ENCODE measurements around the gene NHEJ1.

Gene NHEJ1

DNA sequence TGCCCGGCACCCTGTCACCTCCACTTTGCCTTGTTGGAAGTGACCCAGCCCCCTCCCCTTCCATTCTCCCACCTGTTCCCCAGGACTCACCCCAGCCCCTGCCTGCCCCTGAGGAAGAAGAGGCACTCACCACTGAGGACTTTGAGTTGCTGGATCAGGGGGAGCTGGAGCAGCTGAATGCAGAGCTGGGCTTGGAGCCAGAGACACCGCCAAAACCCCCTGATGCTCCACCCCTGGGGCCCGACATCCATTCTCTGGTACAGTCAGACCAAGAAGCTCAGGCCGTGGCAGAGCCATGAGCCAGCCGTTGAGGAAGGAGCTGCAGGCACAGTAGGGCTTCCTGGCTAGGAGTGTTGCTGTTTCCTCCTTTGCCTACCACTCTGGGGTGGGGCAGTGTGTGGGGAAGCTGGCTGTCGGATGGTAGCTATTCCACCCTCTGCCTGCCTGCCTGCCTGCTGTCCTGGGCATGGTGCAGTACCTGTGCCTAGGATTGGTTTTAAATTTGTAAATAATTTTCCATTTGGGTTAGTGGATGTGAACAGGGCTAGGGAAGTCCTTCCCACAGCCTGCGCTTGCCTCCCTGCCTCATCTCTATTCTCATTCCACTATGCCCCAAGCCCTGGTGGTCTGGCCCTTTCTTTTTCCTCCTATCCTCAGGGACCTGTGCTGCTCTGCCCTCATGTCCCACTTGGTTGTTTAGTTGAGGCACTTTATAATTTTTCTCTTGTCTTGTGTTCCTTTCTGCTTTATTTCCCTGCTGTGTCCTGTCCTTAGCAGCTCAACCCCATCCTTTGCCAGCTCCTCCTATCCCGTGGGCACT is 21.9 kb upstream of the NHEJ1 start:
- peak; percentile 38 for DNase-seq

DNA sequence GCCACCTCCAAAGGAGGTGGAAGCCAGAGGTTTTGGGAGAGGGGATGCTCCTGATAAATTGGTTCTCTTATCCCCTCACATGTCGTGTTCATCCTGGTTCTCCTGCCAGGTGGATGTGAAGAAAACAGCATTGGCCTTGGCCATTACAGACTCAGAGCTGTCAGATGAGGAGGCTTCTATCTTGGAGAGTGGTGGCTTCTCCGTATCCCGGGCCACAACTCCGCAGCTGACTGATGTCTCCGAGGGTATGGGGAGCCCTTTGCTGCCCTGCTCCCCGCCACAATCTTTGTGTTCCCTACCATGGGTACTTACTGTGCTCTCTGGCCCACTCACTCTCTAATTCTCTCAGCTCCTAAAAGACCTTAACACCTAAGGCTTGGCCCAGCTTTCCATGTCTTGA is 20.9 kb upstream of the NHEJ1 start:
- DNase-seq, result no peak

DNA sequence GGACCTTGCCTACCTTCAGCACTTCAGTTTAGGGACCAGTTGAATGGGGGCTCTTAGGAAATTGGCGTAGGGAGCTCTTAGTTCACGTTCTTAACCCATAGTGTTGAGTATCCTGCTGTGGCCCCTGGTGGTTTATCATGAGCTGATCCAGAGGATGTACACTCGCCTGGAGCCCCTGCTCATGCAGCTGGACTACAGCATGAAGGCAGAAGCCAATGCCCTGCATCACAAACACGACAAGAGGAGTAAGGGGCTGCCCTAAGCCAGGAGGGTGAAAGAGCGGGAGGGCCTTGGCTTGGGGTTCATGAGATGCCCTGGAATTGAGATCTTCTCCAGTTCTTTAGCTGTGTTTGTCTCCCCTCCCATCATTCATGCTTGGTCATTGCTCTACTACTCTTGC is 20.3 kb upstream of the NHEJ1 start:
- no peak for DNase-seq

DNA sequence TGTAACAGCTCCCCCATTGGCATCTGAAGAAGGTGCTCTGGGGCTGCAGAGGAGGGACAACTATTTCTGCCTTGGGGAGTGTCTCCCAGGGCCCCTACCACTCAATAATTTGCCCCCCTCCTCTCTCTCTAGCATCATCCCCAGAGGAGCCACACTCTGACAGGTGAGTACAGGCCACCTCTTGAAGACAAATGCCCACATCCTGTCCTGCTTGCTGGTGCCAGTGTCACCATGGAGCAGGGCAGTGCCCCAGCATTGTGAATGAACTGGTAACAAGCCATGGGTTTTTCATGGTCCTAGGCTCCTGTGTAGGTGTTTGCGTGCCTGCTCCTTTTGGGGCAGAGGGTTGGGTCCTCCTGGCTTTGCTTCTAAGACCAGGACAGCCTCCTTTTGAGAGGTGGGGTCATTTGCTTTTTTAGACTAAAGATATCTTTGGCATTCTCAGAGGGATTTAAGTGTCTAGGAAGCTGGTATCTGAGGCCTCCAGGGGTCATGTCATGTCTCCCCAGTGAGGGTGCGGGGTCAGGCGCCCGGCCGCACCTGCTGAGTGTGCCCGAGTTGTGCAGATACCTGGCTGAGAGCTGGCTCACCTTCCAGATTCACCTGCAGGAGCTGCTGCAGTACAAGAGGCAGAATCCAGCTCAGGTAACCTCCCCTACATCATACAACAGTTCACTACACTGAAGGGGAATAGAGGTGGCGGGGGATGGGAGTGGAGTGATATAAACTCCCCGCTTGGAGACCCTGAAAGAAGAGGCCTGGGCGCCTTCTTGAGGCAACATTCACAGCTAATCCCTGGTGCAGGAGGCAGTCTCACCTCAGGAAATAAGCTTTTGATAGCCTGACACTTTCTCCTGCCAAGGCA is 19.2 kb upstream of the NHEJ1 start:
- DNase-seq, result no peak

- DNase-seq, result peak; percentile 56
Observed at GRCh38 chr2:219178377-219179175, 18.0 kb upstream of the NHEJ1 start.

DNA sequence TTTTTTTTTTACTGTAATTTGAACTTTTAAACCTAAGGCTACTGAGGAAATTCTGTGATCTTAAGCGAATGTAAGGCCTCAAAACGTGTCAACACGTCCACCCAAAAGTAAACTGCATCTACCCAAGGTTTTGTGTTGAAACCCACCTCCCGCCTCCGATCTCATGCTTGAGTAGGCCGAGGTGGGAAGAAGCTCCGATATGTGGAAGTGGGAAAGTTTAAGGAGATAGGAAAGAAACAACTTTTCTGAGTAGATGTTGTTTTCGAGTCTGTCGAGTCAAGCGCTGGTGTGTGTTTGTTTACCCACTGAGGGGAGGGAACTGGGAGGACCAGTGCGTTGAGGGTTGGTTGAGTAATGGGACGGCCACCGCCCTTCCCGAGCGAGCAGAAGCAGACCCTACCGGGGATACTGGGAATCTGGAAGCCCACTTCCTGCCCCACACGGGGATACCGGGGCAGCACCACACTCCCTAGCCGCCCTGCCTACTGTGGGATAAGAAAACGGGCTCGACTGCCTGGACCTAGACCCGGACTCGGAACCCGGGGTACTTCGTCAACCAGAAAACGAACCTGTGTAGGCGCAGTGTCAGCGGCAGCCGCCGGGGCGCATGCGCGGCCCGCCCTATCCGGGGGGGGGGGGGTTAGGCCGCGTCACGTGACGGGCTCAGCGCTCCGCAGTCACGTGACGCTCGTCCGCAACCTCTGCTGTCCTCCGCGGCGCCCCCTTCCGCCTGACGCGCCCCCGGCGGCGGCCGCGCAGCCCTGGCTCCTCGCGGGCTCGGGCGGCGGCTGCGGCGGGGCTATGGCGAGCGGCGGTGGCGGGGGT is 17.1 kb upstream of the NHEJ1 start, which contains the start of gene RETREG2:
RETREG2 (plus strand) TSS at position 724 of the 825 bp plus-strand sequence; CDS start at position 802, 78 bp downstream.
- peak; percentile 87 for DNase-seq

DNA sequence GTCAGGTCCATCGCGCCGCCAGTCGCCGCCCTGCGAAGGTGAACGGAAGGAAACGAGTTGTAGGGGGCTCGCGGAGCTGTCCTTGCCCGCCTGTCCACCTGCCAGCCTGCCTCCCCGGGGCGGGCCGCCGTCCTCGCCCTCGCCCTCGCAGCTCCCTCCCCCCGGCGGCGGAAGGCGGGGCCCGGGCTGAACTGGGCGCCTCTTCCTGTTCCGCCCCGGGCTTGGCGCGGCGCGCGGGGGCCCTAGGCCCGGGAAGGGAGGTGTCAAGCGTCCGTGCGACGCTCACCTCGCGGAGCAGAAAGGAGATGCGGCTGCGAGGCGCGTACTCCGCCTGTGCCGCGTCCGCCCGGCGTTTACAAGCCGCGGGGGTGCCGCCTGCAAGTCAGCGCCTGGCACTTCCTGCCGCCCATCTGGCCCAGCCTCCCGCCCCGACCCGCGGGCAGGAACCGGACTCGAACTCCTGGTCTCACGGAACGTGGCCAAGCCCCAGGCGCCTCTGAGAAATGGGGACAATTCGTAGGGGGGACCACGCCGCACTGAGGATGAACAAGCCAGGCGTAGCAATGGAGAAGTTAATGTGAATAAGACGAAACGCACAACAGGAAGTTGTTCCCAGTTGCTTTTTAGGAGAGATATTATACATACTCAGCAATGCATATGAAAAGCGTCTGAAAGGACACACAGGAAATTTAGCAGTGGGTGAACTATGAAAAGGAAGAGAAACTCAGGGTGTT is 16.4 kb upstream of the NHEJ1 start, which contains the start of gene CNPPD1:
CNPPD1 (minus strand) TSS at position 108 of the 734 bp plus-strand sequence; CDS start at position 11, 97 bp downstream.
- DNase-seq, result peak; percentile 93

DNA sequence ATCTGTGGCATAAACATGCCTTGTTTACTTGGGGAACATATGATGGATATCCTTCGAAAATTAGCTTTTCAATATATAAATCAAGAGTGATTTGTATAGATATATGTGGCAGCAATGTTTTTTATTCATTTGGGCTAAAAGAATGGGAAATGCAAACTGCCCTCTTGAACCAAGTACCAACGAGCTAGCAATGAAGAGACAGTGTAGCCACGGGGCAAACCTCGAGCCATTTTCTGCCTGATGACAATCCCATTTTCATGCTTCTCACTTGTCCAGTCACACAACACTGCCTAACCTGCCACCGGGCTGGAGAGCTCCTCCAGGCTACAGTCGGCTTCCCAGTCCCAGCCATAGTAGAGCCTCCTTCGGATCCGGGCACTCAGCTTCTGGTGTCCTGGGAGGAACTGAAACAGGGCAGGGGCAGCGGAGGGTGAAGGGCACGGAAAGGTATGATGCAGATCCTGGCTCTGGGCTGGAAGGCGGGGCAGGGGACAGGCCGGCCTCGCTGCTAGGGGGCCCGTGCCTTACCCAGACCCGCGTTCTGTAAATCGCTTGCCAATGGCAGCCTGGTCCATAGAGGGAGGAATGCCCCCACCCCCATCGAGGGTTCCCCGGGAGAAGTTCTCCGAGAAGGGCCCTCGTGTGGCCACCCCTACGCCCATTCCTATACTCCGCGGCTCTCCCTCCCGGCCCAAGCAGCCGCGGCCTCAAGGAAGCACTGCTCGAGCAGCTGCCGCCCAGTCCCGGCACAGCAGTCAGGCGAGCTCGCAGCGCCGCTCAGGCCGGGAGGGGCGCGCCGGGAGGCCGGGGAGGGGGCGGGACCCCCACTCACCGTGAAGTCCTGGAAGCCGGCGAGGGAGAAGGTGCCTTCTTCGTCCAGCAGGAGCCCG is 15.6 kb upstream of the NHEJ1 start:
- DNase-seq, result peak; percentile 30

DNA sequence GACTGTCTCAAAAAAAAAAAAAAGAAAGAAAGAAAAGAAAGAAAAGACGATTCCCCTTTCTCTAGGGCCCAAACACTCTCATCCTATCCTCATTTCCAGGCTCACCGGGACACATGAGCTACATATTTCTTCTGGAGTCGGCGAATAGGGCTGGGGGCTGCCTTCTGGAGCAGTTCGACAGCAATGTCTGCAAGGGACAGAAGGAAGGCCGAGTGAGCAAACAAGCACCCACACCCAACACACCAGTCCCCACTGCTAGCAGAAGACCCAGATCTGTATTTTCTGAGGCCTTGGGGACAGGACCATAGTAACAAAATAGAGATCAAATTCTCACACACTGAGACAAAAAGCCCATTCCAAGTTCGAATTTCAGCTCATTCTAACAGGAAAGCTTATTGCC is 14.9 kb upstream of the NHEJ1 start:
- DNase-seq, result no peak

DNA sequence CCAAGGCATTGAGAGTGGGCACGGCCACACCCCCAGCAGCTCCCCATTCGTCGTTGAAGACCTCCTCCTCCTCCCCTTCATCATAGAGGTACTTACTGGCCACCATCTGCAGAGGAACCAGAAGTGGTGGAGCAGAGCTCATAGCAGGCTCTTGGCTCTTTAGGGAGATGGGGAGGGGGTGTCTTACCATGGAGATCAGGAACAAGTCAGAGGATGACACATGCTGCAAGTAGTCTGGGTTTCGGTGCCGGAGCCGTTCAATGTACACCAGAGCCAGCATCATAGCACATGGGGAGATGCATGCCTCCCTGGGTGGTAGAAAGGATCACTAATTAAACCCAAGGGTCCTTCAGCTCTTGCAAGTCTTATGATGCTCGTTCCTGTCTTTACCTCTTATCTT is 14.2 kb upstream of the NHEJ1 start:
- DNase-seq, result no peak

DNA sequence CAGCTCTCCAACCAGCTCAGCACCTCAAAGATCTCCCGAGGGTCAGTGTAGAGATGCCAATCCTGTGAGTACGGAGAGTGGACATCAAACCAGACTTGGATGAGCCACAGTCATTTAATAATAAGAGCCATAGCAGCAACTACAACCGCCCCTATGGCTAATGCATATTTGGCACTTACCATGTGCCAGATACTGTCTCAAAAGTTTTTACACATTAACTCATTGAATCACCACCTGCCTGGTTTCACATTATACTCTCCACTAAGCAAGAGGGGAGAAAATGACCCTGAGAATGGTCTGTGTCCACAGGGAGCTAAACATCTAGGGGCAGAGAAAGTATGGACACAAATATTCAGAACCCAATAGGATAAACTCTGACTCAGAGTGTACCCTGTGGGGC is 13.5 kb upstream of the NHEJ1 start:
- DNase-seq, result no peak

- DNase-seq, result no peak
Observed at GRCh38 chr2:219173176-219173575, 12.6 kb upstream of the NHEJ1 start.

DNA sequence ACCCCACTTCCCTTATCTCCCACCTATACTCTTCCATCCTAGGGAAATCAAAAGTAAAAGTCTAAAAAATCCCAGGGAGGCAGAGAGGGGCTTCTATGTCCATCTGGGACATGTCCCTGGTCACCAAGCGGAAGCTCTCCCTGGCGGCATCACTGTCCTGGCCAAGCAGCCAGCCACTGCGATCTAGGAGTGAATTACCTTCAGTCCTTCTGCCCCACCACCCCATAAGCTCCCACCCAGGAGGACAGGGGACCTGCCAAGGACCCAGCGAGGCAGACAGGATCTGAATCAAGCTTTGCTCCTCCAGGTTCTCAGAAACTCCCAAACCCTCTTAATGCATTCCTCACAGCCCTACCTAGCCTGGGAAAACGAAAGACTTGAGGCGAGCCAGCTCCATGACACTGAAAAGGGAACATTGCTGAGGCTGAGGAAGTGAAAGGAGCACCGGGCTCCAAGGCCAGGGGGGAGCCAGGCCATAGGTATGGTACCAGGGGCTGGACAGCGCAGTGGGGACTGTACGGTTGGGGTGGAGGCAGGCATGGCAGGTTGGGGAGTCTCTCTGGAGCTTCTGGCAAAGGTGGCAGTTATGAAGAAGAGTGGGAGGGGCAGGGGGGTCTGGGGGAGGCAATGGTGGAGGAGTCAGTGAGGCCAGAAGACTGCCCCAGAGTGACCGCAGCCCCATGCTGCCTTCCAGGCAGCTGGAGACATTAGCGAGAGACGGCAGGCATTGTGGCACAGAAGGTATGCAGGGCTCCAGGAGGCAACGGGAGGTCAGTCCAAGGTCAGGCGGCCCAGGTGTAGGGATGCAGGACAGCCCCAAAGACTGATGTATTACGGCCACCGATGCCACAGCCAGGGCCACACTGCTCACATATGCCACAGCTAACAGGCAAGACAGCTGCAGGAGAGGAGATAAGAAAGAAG is 11.9 kb upstream of the NHEJ1 start:
- no peak for DNase-seq

DNA sequence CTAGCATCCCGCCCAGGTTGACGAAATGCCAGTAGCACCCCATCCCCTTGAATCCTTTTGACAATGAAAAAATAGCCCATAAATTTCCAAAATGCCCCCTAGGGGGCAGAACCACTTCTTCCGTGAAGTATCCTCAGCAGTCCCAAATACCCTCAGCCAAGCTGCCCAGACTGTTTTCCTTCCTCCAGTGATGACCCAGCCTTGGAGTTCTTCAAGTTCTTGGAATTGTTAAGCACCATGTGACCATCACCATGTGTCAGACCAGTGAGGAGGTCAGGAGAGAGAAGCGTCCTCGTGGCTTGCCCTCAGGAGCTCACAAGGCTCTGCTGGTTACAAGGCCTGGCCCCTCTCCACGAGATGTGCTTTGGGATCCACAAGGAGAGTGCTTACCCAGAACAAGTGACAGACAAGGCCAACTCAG is 10.6 kb upstream of the NHEJ1 start:
- peak; percentile 51 for DNase-seq

DNA sequence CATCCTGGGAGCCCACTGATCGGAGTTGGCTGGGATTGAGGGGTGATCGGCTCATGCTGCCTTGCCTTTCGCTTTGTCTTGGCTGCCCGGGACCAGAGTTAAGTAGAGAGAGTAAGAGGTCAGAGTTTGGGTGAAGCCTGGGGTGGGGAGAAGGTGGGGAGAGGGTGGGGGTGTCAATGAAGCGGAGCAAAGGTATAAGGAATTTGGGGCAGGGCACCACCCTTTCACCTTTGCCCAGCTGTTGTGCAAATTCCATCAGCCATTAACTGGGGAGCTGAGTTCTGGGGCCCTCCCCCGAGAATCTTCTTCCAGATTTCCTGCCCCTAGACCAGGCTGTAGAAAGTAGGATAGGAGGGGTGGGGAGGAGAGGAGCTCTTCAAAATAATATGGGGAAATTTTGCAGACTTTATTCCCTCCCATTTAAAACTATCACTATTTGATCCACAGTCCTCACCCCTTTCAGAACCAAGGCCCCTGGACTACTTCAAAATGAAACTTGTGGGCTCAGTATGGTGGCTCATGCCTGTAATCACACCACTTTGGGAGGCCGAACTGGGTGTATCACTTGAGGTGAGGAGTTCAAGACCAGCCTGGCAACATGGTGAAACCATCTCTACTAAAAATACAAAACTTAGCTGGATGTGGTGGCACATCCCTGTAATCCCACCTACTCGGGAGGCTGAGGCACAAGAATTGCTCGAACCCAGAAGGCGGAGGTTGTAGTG is 9.5 kb upstream of the NHEJ1 start, which contains the start of gene SLC23A3:
SLC23A3 (minus strand) TSS at position 100 of the 725 bp plus-strand sequence; CDS start at position 55, 45 bp downstream.
- peak; percentile 47 for DNase-seq

GRCh38 chr2:219168932-219169331 is 8.3 kb upstream of the NHEJ1 start:
- DNase-seq, result no peak

DNA sequence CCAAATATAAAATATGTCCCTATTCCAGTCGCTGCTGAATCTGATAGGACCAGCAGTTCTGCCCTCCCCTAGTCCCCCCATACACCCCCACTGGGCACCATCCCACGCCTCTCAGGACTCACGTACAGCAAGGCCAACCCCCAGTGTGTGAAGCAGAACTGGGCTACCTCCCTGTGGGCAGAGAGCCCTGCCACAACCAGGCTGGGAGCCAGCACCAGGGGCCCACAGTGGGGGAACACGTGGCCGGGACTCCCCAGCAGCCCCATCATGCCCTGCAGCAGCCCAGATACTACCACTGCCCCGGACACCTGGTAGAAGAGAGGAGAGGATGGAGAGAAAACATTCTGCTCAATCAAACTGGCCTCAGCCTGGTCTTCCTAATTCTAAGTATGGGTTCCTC is 7.9 kb upstream of the NHEJ1 start:
- DNase-seq, result no peak

DNA sequence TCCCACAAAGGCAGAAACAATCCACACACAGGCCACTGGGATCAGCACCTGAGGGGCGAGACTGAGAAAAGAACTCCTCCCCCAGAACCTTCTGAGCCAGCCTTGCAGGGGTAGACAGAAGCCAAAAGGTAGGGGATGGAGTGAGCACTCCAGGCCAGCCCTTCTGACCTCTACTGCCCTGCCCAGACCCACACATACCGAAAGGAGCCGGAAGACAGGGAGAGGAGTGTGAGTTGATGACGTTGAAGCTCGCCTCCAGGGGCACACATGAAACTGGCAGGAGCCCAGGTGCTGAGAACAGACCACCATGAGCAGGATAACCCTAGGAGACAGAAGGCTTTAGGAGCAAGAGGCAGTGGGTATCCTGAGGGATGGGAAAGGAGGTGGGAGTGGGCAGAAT is 7.4 kb upstream of the NHEJ1 start:
- DNase-seq, result no peak

Measured in activated CD4-positive, alpha-beta T cell treated with anti-CD3 and anti-CD28 coated beads, Interleukin-10, Interleukin-2, amounts not matched to agents 100 ng/mL and 50 ng/mL, durations not matched to agents 16 hours and 8 hours (primary cell).